ENCODE measurements around the gene KPTN. TPM values are rescaled to one million over a fixed set of nuclear protein-coding genes. Genes with fewer than 3 reads are reported as not detected.
A peak's percentile ranks its signal among the peaks of the same experiment; 100 is the strongest.

The KPTN gene
- total RNA-seq, 1 donor, result 4.0 TPM

DNA sequence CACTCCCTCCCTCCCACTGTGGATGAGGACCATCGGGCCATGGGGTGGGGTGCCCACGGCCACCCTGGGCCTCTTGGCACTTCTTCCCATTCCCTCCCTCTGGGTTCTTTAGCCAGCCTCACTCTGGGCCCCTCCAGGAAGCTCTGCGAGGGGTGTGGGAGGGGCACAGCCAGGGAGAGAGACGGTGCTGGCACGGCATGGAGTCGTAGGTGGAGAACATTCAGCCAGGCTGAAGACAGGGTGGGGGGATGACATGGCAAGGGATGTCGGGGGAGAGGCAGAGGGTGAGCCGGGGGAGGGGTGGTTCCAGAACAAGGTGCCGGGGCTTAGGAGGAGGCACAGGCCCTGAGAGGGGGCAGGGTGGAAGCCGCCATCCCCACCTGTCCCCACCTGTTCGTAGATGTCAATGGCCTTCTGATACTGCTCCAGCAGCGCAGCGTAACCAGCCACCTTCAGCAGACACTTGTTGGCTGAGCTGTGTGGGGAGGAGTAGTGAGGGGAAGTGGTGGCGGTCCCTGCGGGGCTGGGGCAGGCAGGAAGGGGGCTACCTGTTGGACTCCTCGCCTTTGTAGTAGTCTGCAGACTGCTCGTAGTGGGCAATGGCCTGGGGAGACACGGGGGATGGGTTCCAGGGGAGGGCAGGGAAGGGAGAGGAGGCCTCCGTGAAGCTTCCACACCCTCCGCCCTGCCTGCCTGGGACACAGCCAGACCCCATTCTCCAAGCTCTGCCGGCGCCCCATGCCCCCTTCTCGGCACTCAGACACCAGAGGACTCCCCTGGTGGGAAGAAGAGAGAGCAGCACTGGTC, 8.8 kb upstream of the KPTN start:
- DNase-seq (ENCODE audit: insufficient read length, low spot score, missing footprints), result peak; percentile 62
- Histone ChIP-seq H3K36me3 (ENCODE audit: insufficient read depth, low read length) (peaks cover 50% of the 10 kb centered on the region), H3K27me3 (ENCODE audit: insufficient read depth, low read length) (no peaks in the 10 kb centered on the region), H3K4me3 (ENCODE audit: insufficient read depth, low read length) (no peak overlapping the region), H2AFZ (ENCODE audit: low read length) (no peak overlapping the region), H3K79me2 (ENCODE audit: insufficient read depth, low read length) (peaks cover 27% of the 10 kb centered on the region), H3K4me2 (ENCODE audit: insufficient read depth, low read length) (no peak overlapping the region), H3K4me1 (ENCODE audit: insufficient read depth, low read length) (no peaks in the 10 kb centered on the region), H3K27ac (ENCODE audit: low read depth, low read length) (no peak overlapping the region), H4K20me1 (ENCODE audit: insufficient read depth, low read length) (peaks cover 12% of the 10 kb centered on the region), H3K9me3 (ENCODE audit: low read depth, low read length) (no peaks in the 10 kb centered on the region)
- no peak for TF ChIP-seq CTCF (IDR thresholded peaks at IDR 0.05; ENCODE audit: extremely low read depth, low read depth, low read length)

DNA sequence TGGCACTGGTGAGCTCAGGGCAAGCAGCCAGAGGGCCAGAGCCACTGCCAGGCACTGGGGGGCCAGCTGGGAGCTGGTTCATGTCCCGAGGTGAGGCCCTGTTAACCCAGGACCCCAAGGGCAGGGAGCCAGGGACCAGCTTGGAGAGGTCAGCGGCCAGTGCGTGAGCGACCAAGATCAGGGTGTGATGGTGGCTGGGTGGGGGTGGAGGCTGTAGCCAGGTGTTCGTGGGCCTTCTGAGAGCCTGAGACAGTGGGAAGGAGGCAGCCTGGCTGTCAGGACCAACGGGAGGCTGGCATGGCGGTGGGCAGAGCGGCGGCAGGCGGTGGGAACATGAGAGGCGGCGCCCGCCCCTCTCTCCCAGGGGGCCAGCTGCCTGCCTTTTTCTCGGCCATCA, 8.1 kb upstream of the KPTN start:
- peaks cover 12% of the 10 kb centered on the region for H4K20me1 ChIP-seq (ENCODE audit: insufficient read depth, low read length)
- H3K9me3 ChIP-seq (ENCODE audit: low read depth, low read length), result no peaks in the 10 kb centered on the region
- TF ChIP-seq CTCF (IDR thresholded peaks at IDR 0.05; ENCODE audit: extremely low read depth, low read depth, low read length), result no peak
- H2AFZ ChIP-seq (ENCODE audit: low read length), result no peak overlapping the region
- H3K4me2 ChIP-seq (ENCODE audit: insufficient read depth, low read length), result no peak overlapping the region
- no peak overlapping the region for H3K4me3 ChIP-seq (ENCODE audit: insufficient read depth, low read length)
- H3K27me3 ChIP-seq (ENCODE audit: insufficient read depth, low read length), result no peaks in the 10 kb centered on the region
- peaks cover 47% of the 10 kb centered on the region for H3K36me3 ChIP-seq (ENCODE audit: insufficient read depth, low read length)
- no peak for DNase-seq (ENCODE audit: insufficient read length, low spot score, missing footprints)
- no peaks in the 10 kb centered on the region for H3K4me1 ChIP-seq (ENCODE audit: insufficient read depth, low read length)
- H3K27ac ChIP-seq (ENCODE audit: low read depth, low read length), result no peak overlapping the region
- H3K79me2 ChIP-seq (ENCODE audit: insufficient read depth, low read length), result peaks cover 21% of the 10 kb centered on the region

GRCh38 chr19:47491358-47492136, 7.5 kb upstream of the KPTN start:
- Histone ChIP-seq H3K4me2 (ENCODE audit: insufficient read depth, low read length) (no peak overlapping the region), H3K79me2 (ENCODE audit: insufficient read depth, low read length) (peaks cover 16% of the 10 kb centered on the region)

More at GRCh38 chr19:47491358-47492136, 7.5 kb upstream of the KPTN start:
- no peak for DNase-seq (ENCODE audit: insufficient read length, low spot score, missing footprints)
- Histone ChIP-seq H2AFZ (ENCODE audit: low read length) (no peak overlapping the region), H3K4me1 (ENCODE audit: insufficient read depth, low read length) (no peaks in the 10 kb centered on the region), H3K27me3 (ENCODE audit: insufficient read depth, low read length) (no peaks in the 10 kb centered on the region), H3K36me3 (ENCODE audit: insufficient read depth, low read length) (peaks cover 43% of the 10 kb centered on the region), H3K27ac (ENCODE audit: low read depth, low read length) (no peak overlapping the region), H3K9me3 (ENCODE audit: low read depth, low read length) (no peaks in the 10 kb centered on the region), H4K20me1 (ENCODE audit: insufficient read depth, low read length) (peaks cover 8% of the 10 kb centered on the region), H3K4me3 (ENCODE audit: insufficient read depth, low read length) (no peak overlapping the region)
- no peak for TF ChIP-seq CTCF (IDR thresholded peaks at IDR 0.05; ENCODE audit: extremely low read depth, low read depth, low read length)

Data from osteoblast (primary cell).